Activated T-helper 1 cell treated with anti-CD3 and anti-CD28 coated beads, Interleukin-2, amount 50 U/mL, for 16 hours (primary cell): ENCODE measurements around the gene TRHDE.

Experiments
- DNase-seq, 2 donors: peaks; one replicate each; pipeline ENCODE4 v3.0.0-alpha.2; 2020; ENCODE audit warnings: low read depth in 1 of 2, low spot score in 1 of 2

TRHDE gene

DNA sequence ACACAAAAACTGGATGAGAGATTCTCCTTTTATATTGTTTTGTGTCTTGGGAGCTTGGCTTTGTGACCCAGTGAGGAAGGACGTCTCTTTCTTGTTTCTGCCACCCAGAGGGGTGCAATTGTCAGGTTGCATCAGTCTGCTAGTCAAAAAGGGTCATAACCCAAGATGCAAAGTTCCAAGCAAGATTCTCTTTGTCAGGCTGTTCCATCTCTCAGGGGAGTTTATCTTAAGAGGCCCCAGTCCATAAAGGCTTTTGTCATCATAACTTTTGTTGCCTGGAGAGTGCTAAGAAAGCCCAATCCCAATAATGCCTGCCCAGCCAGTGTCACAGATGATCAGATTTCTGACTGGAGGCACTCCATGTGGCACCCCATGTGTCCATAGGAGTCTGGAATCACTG, 444.9 kb downstream of the TRHDE start:
- DNase-seq = no peak
